ENCODE data around the gene RARB.

RARB gene

DNA sequence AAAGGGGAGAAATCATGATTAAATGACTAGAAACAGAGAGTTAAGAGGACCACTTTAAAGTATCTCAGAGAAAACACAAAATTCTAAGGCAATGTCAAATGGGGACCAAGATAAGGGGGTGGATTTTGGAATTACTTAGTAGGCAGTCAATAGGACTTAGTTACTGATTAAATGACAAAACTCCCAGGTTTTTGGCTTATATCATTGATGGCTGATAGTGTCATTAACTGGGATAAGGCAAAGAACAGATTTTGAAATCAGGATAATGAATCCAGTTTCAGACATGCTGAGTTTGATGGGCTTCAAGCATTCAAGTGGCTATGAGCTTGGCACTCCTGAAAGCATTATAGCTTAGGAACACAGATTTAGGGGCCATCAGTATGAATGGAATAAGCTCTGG, 182.7 kb downstream of the RARB start:
- H3K4me3 ChIP-seq (ENCODE audit: low read length) = no peak overlapping the region
- no peaks in the 10 kb centered on the region for H3K79me2 ChIP-seq (ENCODE audit: low read length)
- peaks cover 38% of the 10 kb centered on the region for H3K36me3 ChIP-seq (replicated peaks; ENCODE audit: low read depth, low read length)
- H3K27ac ChIP-seq (ENCODE audit: low read length) = no peak overlapping the region
- H3K9ac ChIP-seq (ENCODE audit: low read length) = no peak overlapping the region
- no peak overlapping the region for H3K4me2 ChIP-seq (ENCODE audit: low read length)
- H2AFZ ChIP-seq (ENCODE audit: low read depth, low read length) = no peak overlapping the region
- no peaks in the 10 kb centered on the region for H3K4me1 ChIP-seq (ENCODE audit: low read length)
- no peaks in the 10 kb centered on the region for H3K9me3 ChIP-seq (ENCODE audit: insufficient read depth, low read length)
- no peaks in the 10 kb centered on the region for H3K27me3 ChIP-seq (ENCODE audit: low read depth, low read length)
- TF ChIP-seq, protein P1, sequence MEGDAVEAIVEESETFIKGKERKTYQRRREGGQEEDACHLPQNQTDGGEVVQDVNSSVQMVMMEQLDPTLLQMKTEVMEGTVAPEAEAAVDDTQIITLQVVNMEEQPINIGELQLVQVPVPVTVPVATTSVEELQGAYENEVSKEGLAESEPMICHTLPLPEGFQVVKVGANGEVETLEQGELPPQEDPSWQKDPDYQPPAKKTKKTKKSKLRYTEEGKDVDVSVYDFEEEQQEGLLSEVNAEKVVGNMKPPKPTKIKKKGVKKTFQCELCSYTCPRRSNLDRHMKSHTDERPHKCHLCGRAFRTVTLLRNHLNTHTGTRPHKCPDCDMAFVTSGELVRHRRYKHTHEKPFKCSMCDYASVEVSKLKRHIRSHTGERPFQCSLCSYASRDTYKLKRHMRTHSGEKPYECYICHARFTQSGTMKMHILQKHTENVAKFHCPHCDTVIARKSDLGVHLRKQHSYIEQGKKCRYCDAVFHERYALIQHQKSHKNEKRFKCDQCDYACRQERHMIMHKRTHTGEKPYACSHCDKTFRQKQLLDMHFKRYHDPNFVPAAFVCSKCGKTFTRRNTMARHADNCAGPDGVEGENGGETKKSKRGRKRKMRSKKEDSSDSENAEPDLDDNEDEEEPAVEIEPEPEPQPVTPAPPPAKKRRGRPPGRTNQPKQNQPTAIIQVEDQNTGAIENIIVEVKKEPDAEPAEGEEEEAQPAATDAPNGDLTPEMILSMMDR (IDR thresholded peaks at IDR 0.05; ENCODE audit: low read depth, low read length) = no peak
- TF ChIP-seq EZH2phosphoT487 (IDR thresholded peaks at IDR 0.05; ENCODE audit: low read depth) = no peak
- no peaks in the 10 kb centered on the region for H4K20me1 ChIP-seq (ENCODE audit: insufficient read depth, low read length)

DNA sequence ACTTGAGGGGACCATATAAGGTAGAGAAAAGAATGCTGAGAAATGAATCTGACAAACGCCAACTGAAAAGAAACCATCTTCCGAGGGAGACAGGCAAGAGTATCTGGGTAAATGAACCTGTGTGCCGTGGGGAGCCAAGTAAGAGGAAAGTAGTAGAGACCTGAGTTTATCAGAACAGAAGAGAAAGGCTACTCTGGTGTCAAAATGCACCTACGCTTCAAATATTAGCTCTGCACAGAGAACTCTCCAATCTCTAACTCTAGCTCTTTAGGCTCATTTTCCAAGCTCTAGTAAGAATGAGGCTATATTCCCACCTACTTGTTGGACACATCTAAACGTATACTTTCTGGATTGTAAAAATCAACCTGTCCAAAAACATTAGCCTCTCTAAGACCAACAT, 183.1 kb downstream of the RARB start:
- H2AFZ ChIP-seq (ENCODE audit: low read depth, low read length) = no peak overlapping the region
- H3K4me2 ChIP-seq (ENCODE audit: low read length) = no peak overlapping the region
- H3K27me3 ChIP-seq (ENCODE audit: low read depth, low read length) = no peaks in the 10 kb centered on the region
- no peaks in the 10 kb centered on the region for H3K79me2 ChIP-seq (ENCODE audit: low read length)
- H3K9me3 ChIP-seq (ENCODE audit: insufficient read depth, low read length) = no peaks in the 10 kb centered on the region
- no peak overlapping the region for H3K4me3 ChIP-seq (ENCODE audit: low read length)
- H3K36me3 ChIP-seq (replicated peaks; ENCODE audit: low read depth, low read length) = peaks cover 38% of the 10 kb centered on the region
- no peaks in the 10 kb centered on the region for H3K4me1 ChIP-seq (ENCODE audit: low read length)
- no peaks in the 10 kb centered on the region for H4K20me1 ChIP-seq (ENCODE audit: insufficient read depth, low read length)
- TF ChIP-seq, protein P1 (IDR thresholded peaks at IDR 0.05; ENCODE audit: low read depth, low read length) = no peak
- TF ChIP-seq EZH2phosphoT487 (IDR thresholded peaks at IDR 0.05; ENCODE audit: low read depth) = no peak
- H3K27ac ChIP-seq (ENCODE audit: low read length) = no peak overlapping the region
- H3K9ac ChIP-seq (ENCODE audit: low read length) = no peak overlapping the region

DNA sequence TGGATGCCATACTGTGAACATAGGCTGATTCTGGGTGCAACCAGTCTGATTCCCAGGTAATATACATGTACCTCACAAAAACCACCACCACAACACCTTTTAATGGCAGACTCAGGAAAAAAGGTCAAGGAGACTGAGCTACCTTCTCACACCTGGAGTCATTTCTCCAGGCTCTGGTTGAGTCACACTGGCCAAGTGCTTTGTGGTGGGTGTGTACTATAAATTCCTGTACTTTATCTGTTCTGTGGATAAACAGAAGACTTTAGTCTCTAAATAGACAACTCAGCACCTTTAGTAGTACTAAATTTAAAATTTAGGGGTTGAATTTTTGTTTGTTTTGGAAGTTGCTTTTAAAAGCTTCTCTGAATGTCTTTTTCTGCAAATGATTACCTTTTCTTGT, 190.0 kb downstream of the RARB start:
- H3K9me3 ChIP-seq (ENCODE audit: insufficient read depth, low read length) = no peaks in the 10 kb centered on the region
- no peak overlapping the region for H3K27ac ChIP-seq (ENCODE audit: low read length)
- no peak overlapping the region for H3K9ac ChIP-seq (ENCODE audit: low read length)
- H3K4me1 ChIP-seq (ENCODE audit: low read length) = no peaks in the 10 kb centered on the region
- H3K4me2 ChIP-seq (ENCODE audit: low read length) = no peak overlapping the region
- H3K4me3 ChIP-seq (ENCODE audit: low read length) = no peak overlapping the region
- TF ChIP-seq, protein P1 (IDR thresholded peaks at IDR 0.05; ENCODE audit: low read depth, low read length) = no peak
- TF ChIP-seq EZH2phosphoT487 (IDR thresholded peaks at IDR 0.05; ENCODE audit: low read depth) = no peak
- H3K36me3 ChIP-seq (replicated peaks; ENCODE audit: low read depth, low read length) = peaks cover 24% of the 10 kb centered on the region
- H3K79me2 ChIP-seq (ENCODE audit: low read length) = no peaks in the 10 kb centered on the region
- H2AFZ ChIP-seq (ENCODE audit: low read depth, low read length) = no peak overlapping the region
- H4K20me1 ChIP-seq (ENCODE audit: insufficient read depth, low read length) = no peaks in the 10 kb centered on the region
- H3K27me3 ChIP-seq (ENCODE audit: low read depth, low read length) = no peaks in the 10 kb centered on the region

DNA sequence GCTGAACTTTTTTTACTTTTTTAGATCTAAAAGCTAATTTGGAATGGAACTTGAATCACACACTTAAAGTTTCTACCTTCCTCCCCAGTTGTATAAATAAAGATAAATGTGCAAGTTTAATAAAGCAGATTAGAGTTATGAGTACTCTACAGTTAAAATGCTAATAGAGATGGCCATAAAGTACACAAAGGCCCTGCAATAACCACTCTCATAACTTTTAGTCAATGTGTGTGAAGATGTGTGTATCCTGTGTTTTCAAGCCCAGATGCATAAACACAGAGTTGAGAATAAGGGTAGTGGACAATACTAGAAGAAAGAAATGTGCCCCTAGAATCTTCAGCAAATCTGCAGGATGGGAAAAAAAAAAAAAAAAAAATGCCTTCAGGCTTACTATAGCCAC, 191.3 kb downstream of the RARB start:
- Histone ChIP-seq H3K4me2 (ENCODE audit: low read length) (no peak overlapping the region), H3K27ac (ENCODE audit: low read length) (no peak overlapping the region), H3K79me2 (ENCODE audit: low read length) (no peaks in the 10 kb centered on the region), H3K36me3 (replicated peaks; ENCODE audit: low read depth, low read length) (peaks cover 31% of the 10 kb centered on the region), H2AFZ (ENCODE audit: low read depth, low read length) (no peak overlapping the region), H4K20me1 (ENCODE audit: insufficient read depth, low read length) (no peaks in the 10 kb centered on the region), H3K9me3 (ENCODE audit: insufficient read depth, low read length) (no peaks in the 10 kb centered on the region), H3K4me1 (ENCODE audit: low read length) (no peaks in the 10 kb centered on the region), H3K9ac (ENCODE audit: low read length) (no peak overlapping the region), H3K4me3 (ENCODE audit: low read length) (no peak overlapping the region), H3K27me3 (ENCODE audit: low read depth, low read length) (no peaks in the 10 kb centered on the region)
- TF ChIP-seq EZH2phosphoT487 (IDR thresholded peaks at IDR 0.05; ENCODE audit: low read depth) = no peak
- TF ChIP-seq, protein P1 (IDR thresholded peaks at IDR 0.05; ENCODE audit: low read depth, low read length) = no peak
